GM20000 (cell line): Measurements from ENCODE around the gene GFRA3.

ENCODE experiments used
- DNase-seq: peaks from one replicate; pipeline ENCODE4 v3.0.0; 2012; ENCODE audit warnings: low spot score
- TF ChIP-seq, protein P1 (sequence below): IDR thresholded peaks from 2 replicates; pipeline ENCODE4 v1.5.1; 2012; ENCODE audit warnings: mild to moderate bottlenecking, control low read depth; ENCODE audit errors: extremely low read depth, missing control alignments

The GFRA3 gene

DNA sequence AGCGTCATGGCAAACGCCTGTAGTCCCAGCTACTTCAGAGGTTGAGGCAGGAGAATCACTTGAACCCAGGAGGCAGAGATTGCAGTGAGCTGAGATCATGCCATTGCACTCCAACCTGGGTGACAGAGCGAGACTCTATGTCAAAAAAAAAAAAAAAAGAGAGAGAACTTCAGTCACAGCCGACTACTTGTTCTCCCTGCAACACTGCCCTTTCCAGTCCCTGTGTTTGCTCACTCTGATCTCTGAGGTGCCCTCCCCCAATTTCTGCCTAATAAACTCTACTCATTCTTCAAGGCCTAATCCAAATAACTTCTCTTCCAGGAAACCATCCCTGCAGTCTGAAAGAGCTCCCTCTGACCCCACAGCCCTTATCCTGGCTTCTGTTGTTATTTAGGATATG is 28.1 kb downstream of the GFRA3 start:
- TF ChIP-seq, protein P1, sequence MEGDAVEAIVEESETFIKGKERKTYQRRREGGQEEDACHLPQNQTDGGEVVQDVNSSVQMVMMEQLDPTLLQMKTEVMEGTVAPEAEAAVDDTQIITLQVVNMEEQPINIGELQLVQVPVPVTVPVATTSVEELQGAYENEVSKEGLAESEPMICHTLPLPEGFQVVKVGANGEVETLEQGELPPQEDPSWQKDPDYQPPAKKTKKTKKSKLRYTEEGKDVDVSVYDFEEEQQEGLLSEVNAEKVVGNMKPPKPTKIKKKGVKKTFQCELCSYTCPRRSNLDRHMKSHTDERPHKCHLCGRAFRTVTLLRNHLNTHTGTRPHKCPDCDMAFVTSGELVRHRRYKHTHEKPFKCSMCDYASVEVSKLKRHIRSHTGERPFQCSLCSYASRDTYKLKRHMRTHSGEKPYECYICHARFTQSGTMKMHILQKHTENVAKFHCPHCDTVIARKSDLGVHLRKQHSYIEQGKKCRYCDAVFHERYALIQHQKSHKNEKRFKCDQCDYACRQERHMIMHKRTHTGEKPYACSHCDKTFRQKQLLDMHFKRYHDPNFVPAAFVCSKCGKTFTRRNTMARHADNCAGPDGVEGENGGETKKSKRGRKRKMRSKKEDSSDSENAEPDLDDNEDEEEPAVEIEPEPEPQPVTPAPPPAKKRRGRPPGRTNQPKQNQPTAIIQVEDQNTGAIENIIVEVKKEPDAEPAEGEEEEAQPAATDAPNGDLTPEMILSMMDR: no peak
- DNase-seq: no peak

DNA sequence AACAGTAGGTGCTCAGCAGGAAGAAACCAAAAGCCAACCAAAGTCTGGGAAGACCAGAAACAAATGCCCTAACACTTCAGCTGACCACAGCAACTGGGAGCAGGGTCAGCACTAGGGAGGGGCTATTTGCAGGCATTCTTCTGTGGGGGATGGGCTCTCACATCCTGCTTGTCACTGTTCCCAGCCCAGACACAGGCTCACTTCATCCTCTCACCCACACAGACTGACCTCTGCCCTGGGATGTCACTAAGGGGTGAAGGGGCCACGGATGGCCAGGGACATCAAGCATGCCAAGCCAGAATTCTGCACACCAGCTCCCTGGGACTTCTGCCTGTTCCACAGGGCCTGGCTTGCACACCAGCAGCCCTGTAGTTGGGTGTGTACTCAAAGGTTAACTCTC is 28.7 kb downstream of the GFRA3 start:
- TF ChIP-seq, protein P1: no peak
- no peak for DNase-seq

DNA sequence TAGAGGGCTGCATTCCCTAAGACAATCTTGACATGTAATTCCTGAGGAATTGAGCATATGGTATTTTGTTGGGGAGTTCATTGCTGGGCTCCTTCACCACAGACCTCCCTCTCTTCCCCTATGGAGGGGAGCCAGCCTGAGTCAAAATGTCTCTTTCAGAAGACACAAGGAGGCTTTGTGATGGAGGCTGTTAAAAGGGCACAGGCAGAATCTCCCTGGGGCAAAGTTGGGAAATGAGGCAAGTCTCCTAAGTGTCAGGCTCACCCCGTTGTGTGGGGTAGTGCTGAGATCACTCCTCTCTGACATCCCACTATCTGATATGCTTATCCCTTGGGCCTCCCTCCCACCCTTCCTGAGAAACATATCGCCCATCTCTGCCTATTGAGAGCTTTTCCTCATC is 30.6 kb downstream of the GFRA3 start:
- TF ChIP-seq, protein P1: no peak
- DNase-seq: no peak

DNA sequence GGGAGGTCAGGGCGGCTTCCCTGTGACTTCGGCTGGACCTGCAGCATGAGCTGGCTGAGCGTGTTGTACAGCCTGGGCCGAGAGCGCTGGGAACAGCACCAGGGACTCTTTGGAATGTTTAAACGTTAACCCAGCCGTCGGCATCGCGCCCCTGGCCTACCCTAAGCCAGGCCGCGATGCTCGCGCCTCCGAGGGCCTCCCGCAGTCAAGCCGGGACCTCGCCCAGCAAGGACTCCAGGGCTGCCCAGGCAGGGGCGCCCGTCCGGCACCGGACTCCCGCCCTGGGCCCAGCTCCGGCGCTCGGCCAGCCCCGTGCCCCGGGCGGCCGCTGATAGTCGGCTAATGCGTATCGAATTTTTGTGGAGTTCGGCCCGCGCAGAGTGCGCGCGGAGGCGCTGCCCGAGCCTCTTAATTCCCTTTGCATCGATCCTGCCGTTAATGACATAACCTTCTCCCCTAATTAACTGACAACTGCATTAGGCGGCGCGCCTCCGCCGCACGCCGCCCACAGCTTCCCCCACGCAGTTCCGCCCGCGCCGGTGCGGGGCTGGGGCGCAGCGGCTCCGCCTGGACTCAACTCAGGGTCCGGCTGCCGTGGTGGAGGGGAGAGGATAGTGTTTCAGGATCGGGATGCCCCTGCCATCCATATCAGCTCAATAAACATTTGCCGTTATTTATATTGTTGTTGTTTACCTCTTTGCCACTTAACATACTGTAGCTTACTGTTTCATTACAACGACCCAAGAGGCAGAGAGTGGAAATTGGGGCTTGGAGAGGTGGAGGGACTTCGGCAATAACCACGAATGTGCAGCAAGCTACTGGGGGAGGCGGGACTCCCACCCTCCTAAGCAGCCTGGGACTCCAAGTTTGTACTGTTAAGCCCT is 32.5 kb downstream of the GFRA3 start:
- TF ChIP-seq, protein P1: no peak
- DNase-seq: peak; percentile 53

DNA sequence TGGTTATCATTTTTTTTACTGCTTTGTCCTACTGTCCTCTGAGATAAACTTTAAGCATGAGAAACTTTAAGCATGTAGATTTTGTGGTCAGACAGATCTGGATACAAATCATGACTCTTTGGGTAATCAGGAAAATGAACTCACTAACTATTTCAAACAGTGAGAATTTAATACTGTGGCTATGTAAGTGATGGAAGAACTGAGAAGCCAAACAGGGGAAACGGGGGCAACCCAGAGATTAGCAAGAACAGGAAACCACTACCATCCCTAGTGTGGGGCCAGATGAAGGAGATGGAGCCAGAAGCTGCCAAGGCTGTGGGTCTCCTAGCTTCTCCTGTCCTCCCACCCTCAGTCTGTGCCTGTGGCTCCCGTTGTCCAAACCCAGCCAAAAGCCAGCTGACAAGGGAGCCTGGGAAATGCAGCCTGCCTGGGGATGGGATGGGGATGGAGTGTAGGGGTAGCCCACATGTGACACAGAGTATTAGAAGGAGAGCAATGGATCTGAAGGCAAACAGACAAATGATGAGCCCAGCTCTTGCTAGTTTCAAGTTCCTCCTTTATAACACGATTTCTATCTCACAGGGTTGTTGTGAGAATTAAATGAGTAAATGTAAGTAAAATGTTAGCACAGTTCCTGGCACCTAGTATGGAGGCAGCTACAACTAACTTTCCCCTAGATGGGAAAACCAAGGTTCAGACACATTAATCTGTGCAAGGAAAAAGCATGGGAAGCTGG is 33.6 kb downstream of the GFRA3 start:
- TF ChIP-seq, protein P1: no peak
- DNase-seq: no peak

DNA sequence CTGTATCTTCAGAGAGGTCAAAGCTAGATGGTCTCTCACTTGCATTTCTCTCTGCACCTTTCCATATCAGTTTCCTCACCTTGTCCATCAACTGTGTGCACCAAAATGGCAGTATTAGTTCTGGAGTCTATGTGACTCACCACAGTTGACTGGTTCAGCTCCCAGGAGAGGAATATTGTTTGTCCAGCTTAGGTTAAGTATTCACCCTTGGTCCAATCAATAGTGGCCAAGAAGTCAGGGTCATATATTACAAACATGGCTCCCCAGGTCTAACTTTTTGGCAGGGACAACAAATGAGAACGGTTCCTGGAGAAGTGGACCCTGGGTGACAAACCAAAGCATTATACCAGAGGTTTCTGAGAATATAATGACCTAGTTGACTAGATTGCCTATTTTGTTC is 36.4 kb downstream of the GFRA3 start:
- DNase-seq: no peak
- TF ChIP-seq, protein P1: no peak

DNA sequence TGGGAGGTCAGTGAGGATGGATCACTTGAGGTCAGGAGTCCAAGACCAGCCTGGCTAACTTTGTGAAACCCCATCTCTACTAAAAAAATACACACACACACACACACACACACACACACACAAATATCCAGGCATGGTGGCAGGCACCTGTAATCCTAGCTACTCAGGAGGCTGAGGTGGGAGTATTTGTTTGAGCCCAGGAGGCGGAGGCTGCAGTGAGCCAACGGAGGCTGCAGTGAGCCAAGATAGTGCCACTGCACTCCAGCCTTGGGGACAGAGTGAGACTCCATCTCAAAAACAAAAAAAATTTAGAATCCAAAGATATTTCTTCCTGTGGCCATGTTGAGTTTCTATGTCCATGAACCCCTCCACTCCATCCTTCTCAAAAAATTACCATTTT is 39.8 kb downstream of the GFRA3 start:
- no peak for DNase-seq
- TF ChIP-seq, protein P1: no peak
